Measurements from ENCODE around the gene RILPL1. TPM values are rescaled to one million over a fixed set of nuclear protein-coding genes. Genes with fewer than 3 reads are reported as not detected.
"Not testable (repeated sequence)": the region's sequence is repeated elsewhere in the genome, so short reads cannot be mapped to it uniquely, and the experiment has no call there.

RILPL1 gene
- total RNA-seq, 4 donors from 2014 or later: 2.9 to 32.3 (median 18.4) TPM

GRCh38 chr12:123520567-123521474, 12.7 kb downstream of the RILPL1 start:
- H3K9me3 ChIP-seq: no peaks in the 10 kb centered on the region
- H3K27ac ChIP-seq: no peak overlapping the region
- no peaks in the 10 kb centered on the region for H3K4me1 ChIP-seq
- no peaks in the 10 kb centered on the region for H3K36me3 ChIP-seq
- intact Hi-C loops (cut with DNase I; ENCODE audit: low total_unique reads): no loop called here
- DNase-seq: no peak
- no peak overlapping the region for H3K4me3 ChIP-seq
- no peaks in the 10 kb centered on the region for H3K27me3 ChIP-seq
- TF ChIP-seq POLR2A (IDR thresholded peaks at IDR 0.05): no peak
- TF ChIP-seq CTCF (IDR thresholded peaks at IDR 0.05): no peak

GRCh38 chr12:123519141-123520001, 14.1 kb downstream of the RILPL1 start:
- no peaks in the 10 kb centered on the region for H3K36me3 ChIP-seq
- no peak for DNase-seq
- H3K27ac ChIP-seq: peak overlapping the region in 1 of 2 donors; percentile 32
- no peaks in the 10 kb centered on the region for H3K9me3 ChIP-seq
- no peak overlapping the region for H3K4me3 ChIP-seq
- no peak for TF ChIP-seq CTCF (IDR thresholded peaks at IDR 0.05)
- TF ChIP-seq POLR2A (IDR thresholded peaks at IDR 0.05): no peak
- intact Hi-C loops (cut with DNase I; ENCODE audit: low total_unique reads): no loop called here
- H3K4me1 ChIP-seq: no peaks in the 10 kb centered on the region
- H3K27me3 ChIP-seq: no peaks in the 10 kb centered on the region

DNA sequence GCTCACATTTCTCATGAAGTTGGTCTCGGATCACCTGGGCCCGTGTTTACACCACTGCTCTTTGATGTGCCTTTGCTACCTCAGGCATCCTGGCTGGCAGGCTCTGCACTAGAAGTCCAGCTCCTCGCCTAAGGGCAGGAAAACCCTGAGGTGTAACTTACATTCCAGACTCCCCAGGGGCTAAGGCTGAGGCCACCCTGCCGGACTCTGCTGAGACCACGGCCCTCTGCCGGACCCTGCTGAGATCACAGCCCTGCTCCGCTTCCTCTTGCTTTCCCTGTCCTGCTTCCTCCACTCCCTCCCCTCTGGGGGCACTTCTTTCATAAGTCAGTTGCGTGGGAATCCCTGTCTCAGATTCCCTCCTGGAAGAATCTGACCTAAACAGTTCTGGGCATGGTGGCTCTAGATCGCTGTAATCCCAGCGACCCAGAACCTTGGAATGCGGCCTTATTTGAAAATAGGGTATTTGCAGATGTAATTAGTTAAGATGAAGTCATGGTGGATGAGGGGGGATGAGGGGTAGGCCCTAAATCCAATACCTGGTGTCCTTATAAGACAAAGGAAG, 17.2 kb downstream of the RILPL1 start:
- H3K36me3 ChIP-seq: no peaks in the 10 kb centered on the region
- TF ChIP-seq POLR2A (IDR thresholded peaks at IDR 0.05) (no peak), CTCF (IDR thresholded peaks at IDR 0.05) (no peak)
- H3K27ac ChIP-seq: no peak overlapping the region
- no peak for DNase-seq
- H3K9me3 ChIP-seq: no peaks in the 10 kb centered on the region
- no peak overlapping the region for H3K4me3 ChIP-seq
- intact Hi-C loops (cut with DNase I; ENCODE audit: low total_unique reads): no loop called here
- H3K27me3 ChIP-seq: no peaks in the 10 kb centered on the region
- H3K4me1 ChIP-seq: no peaks in the 10 kb centered on the region

DNA sequence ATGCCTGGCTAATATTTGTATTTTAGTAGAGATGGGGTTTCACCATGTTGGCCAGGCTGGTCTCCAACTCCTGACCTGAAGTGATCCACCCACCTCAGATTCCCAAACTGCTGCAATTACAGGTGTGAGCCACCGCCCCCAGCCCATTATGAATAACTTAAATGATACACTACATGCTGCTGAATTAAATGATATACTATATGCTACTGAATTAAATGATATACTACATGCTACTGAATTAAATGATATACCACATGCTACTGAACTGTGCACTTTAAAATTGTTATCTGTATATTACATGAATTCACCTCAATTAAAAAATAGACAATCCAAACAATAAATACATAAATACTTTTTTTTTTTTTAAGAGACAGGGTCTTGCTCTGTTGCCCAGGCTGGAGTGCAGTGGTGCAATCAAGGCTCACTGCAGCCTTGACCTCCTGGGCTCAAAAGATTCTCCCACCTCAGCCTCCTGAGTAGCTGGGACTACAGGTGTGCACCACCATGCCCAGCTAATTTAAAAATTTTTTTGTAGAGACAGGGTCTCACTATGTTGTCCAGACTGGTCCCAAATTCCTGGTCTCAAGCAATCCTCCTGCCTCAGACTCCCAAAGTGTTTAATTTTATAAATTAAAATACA, 18.8 kb downstream of the RILPL1 start:
- intact Hi-C loops (cut with DNase I; ENCODE audit: low total_unique reads); H3K36me3 ChIP-seq; H3K27ac ChIP-seq; H3K27me3 ChIP-seq; H3K9me3 ChIP-seq; DNase-seq; H3K4me1 ChIP-seq; H3K4me3 ChIP-seq: not testable (repeated sequence)

DNA sequence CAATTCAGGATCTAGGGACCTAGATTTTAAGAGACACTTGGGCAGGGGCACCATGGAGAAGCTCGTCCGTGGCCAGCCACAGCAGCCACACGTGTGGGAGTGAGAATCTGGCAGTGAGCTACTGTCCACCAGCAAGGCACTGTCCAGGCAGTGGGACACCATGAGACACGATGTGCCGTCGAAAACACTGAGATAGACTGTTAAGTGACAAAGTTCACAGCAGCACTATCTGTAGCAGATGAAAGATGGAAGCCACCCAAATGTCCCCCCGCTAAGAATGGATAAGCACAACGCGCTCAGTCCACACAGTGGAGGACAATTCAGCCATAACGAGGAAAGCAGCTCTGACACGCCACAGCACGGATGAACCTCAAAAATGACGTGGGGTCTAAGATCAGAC, 19.7 kb downstream of the RILPL1 start:
- DNase-seq: no peak
- no peaks in the 10 kb centered on the region for H3K4me1 ChIP-seq

More for the DNA sequence above, 19.7 kb downstream of the RILPL1 start:
- intact Hi-C loops (cut with DNase I; ENCODE audit: low total_unique reads): no loop called here
- TF ChIP-seq CTCF (IDR thresholded peaks at IDR 0.05) (no peak), POLR2A (IDR thresholded peaks at IDR 0.05) (no peak)
- Histone ChIP-seq H3K4me3 (no peak overlapping the region), H3K9me3 (no peaks in the 10 kb centered on the region), H3K36me3 (no peaks in the 10 kb centered on the region), H3K27ac (no peak overlapping the region), H3K27me3 (no peaks in the 10 kb centered on the region)

All from uterus (tissue), 4 donors.